ENCODE results near the gene MTCL3.

MTCL3 gene

GRCh38 chr6:127514773-127515227 is 4.3 kb downstream of the MTCL3 start:
- DNase-seq = peak in 1 of 2 experiments; percentile 73

- peak in 1 of 2 experiments; percentile 76 for DNase-seq
Measured at GRCh38 chr6:127514179-127514772, 4.9 kb downstream of the MTCL3 start.

GRCh38 chr6:127513425-127513824 is 5.7 kb downstream of the MTCL3 start:
- DNase-seq = no peak

GRCh38 chr6:127510876-127511275 is 8.3 kb downstream of the MTCL3 start:
- DNase-seq = no peak

- DNase-seq = no peak
Measured at GRCh38 chr6:127506894-127507293, 12.2 kb downstream of the MTCL3 start.

- DNase-seq = no peak
Measured at GRCh38 chr6:127503022-127503421, 16.1 kb downstream of the MTCL3 start.

- no peak for DNase-seq
Measured at GRCh38 chr6:127497410-127497809, 21.7 kb downstream of the MTCL3 start.

- DNase-seq = no peak
Measured at GRCh38 chr6:127496471-127496870, 22.7 kb downstream of the MTCL3 start.

GRCh38 chr6:127494240-127494767 is 24.8 kb downstream of the MTCL3 start:
- no peak for DNase-seq

GRCh38 chr6:127489248-127489647 is 29.9 kb downstream of the MTCL3 start:
- no peak for DNase-seq

- no peak for DNase-seq
Measured at GRCh38 chr6:127486934-127487333, 32.2 kb downstream of the MTCL3 start.

- no peak for DNase-seq
Measured at GRCh38 chr6:127484212-127484863, 34.8 kb downstream of the MTCL3 start.

- no peak for DNase-seq
Measured at GRCh38 chr6:127483399-127484055, 35.6 kb downstream of the MTCL3 start.

GRCh38 chr6:127482325-127482724 is 36.8 kb downstream of the MTCL3 start:
- no peak for DNase-seq

GRCh38 chr6:127481628-127482027 is 37.5 kb downstream of the MTCL3 start:
- no peak for DNase-seq

- no peak for DNase-seq
Measured at GRCh38 chr6:127481111-127481510, 38.0 kb downstream of the MTCL3 start.

GRCh38 chr6:127477658-127478057 is 41.5 kb downstream of the MTCL3 start:
- no peak for DNase-seq

GRCh38 chr6:127475823-127476176 is 43.3 kb downstream of the MTCL3 start:
- no peak for DNase-seq

- DNase-seq = no peak
Measured at GRCh38 chr6:127475135-127475822, 43.9 kb downstream of the MTCL3 start.

GRCh38 chr6:127471379-127472255 is 47.5 kb downstream of the MTCL3 start:
- no peak for DNase-seq

GRCh38 chr6:127468936-127469335 is 50.2 kb downstream of the MTCL3 start:
- no peak for DNase-seq

GRCh38 chr6:127466416-127466815 is 52.7 kb downstream of the MTCL3 start:
- DNase-seq = no peak

All from NCI-H187 (cell line).